Measurements from ENCODE around the gene VAC14.

VAC14 gene

DNA sequence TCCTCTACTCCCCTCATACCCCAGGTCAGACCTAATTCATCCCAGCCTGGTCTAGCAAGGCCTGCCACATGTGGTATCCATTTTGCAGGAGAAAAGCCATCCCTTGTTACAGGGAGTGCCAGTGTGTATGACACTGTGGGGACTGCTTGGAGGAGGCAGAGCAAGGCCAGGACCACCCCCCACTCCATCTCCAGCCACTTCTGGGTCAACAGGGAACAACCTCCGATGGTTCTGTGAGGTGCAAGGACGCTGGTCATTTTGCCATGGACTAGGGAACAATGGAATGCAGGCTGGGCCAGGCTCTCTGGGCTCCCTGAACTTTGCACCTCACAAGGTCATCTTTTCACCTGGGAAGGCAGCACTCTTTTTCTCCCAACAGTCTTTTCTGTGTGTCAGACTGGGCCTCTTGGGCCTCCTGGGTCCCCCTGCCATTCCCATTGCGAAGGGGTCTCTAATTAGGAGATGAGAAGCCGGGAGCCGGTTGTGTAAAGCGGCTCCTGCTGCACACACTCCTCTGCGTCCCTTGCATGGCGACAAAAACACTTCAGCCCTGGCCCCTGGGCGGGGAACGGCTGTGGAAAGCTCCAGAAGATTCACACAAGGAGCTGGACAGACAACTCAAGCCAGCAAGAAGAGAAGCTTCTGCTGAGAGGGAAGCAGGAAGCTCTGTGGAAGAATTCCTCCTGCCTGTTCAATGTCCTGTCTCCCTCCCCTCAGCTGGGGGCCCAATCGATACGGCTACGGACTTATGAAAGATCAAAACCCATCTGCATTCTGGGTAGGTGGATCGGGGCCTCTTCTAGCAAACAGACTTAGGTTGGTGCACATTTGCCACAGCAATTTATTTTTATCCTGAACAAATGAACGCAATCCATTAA, 76.6 kb downstream of the VAC14 start:
- H3K27ac ChIP-seq = no peak overlapping the region
- no peak for DNase-seq (ENCODE audit: low read depth, low spot score)
- H3K36me3 ChIP-seq (ENCODE audit: insufficient read depth, low read length) = no peaks in the 10 kb centered on the region
- H3K9me3 ChIP-seq (ENCODE audit: low read depth, low read length) = no peaks in the 10 kb centered on the region
- H3K9ac ChIP-seq (ENCODE audit: insufficient read length) = no peak overlapping the region
- no peak overlapping the region for H3K4me3 ChIP-seq
- TF ChIP-seq EZH2 (IDR thresholded peaks at IDR 0.05) (no peak), FOXP2 (optimal IDR thresholded peaks at IDR 0.05; ENCODE audit: control extremely low read depth, extremely low read length, insufficient read depth) (no peak), POLR2AphosphoS5 (IDR thresholded peaks at IDR 0.05; ENCODE audit: borderline replicate concordance, low read depth, low read length) (no peak)

DNA sequence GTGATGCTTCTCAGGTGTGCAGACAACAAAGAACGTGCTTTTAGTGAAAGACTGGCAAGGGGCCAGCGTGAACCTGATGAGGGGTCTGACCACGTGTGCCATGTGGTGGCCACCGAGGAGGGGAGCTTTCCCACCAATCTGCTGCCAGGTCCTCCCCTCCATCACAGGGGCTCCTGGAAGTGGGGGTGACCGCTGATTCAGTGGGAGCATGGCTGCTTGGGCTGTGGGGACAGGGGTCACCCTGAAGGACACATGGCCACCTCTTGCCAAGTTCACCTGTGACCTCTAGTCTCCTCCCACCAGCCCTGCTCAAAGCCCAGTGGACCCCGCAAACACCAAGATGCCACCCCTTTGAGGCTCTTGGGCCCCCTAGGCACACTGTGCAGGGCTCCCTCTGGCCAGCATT, 77.2 kb downstream of the VAC14 start:
- Histone ChIP-seq H3K36me3 (ENCODE audit: insufficient read depth, low read length) (no peaks in the 10 kb centered on the region), H3K27ac (no peak overlapping the region), H3K9ac (ENCODE audit: insufficient read length) (no peak overlapping the region), H3K9me3 (ENCODE audit: low read depth, low read length) (no peaks in the 10 kb centered on the region), H3K4me3 (no peak overlapping the region)
- no peak for TF ChIP-seq POLR2AphosphoS5 (IDR thresholded peaks at IDR 0.05; ENCODE audit: borderline replicate concordance, low read depth, low read length)
- TF ChIP-seq FOXP2 (optimal IDR thresholded peaks at IDR 0.05; ENCODE audit: control extremely low read depth, extremely low read length, insufficient read depth) = no peak
- TF ChIP-seq EZH2 (IDR thresholded peaks at IDR 0.05) = no peak
- DNase-seq (ENCODE audit: low read depth, low spot score) = no peak

- no peak for DNase-seq (ENCODE audit: low read depth, low spot score)
- TF ChIP-seq FOXP2 (optimal IDR thresholded peaks at IDR 0.05; ENCODE audit: control extremely low read depth, extremely low read length, insufficient read depth) (no peak), POLR2AphosphoS5 (IDR thresholded peaks at IDR 0.05; ENCODE audit: borderline replicate concordance, low read depth, low read length) (no peak), EZH2 (IDR thresholded peaks at IDR 0.05) (no peak)
- no peaks in the 10 kb centered on the region for H3K9me3 ChIP-seq (ENCODE audit: low read depth, low read length)
- H3K9ac ChIP-seq (ENCODE audit: insufficient read length) = no peak overlapping the region
- no peak overlapping the region for H3K4me3 ChIP-seq
- H3K36me3 ChIP-seq (ENCODE audit: insufficient read depth, low read length) = no peaks in the 10 kb centered on the region
- H3K27ac ChIP-seq = no peak overlapping the region
Observed at GRCh38 chr16:70721202-70721963, 79.6 kb downstream of the VAC14 start.

DNA sequence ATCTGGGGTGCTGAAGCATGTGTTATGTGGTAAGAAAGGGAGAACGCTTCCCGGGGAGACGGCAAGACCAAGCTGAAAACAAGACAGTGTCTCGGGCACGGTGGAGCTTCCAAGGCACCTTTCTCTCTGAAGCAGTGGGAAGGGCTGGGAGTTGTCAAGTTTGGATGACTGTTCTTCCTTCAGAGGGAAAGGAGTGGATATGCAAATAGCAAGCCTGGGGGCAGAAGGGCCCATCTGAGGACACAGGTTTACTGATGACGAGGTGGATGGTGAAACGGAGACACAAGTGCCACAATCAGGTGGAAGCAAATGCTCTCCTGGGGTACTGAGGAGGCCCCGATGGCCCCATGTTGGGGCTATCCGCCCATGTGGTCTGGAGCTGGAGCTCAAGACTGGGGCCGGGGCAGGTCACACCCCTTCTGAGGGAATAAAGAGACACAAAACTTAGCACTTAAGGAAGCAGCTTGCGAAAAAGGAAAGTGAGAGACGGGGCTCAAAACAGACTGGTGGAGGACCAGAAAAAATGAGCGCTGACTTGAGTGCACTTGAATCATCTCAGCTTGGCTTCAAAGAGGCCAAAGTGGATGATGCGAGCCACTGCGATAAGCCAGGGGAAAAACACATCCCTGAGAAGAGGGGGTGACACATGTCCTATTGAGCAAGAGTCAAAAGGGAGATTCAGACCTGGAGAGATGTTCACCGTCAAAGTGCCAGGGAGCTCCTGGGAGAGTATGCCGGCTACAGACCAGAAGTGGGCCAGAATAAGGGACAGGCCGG, 80.3 kb downstream of the VAC14 start:
- DNase-seq (ENCODE audit: low read depth, low spot score) = no peak
- no peak for TF ChIP-seq POLR2AphosphoS5 (IDR thresholded peaks at IDR 0.05; ENCODE audit: borderline replicate concordance, low read depth, low read length)
- TF ChIP-seq EZH2 (IDR thresholded peaks at IDR 0.05) = no peak
- TF ChIP-seq FOXP2 (optimal IDR thresholded peaks at IDR 0.05; ENCODE audit: control extremely low read depth, extremely low read length, insufficient read depth) = no peak
- no peak overlapping the region for H3K27ac ChIP-seq
- no peak overlapping the region for H3K4me3 ChIP-seq
- no peaks in the 10 kb centered on the region for H3K36me3 ChIP-seq (ENCODE audit: insufficient read depth, low read length)
- no peak overlapping the region for H3K9ac ChIP-seq (ENCODE audit: insufficient read length)
- no peaks in the 10 kb centered on the region for H3K9me3 ChIP-seq (ENCODE audit: low read depth, low read length)

GRCh38 chr16:70717065-70717464, 83.9 kb downstream of the VAC14 start:
- H3K4me3 ChIP-seq = no peak overlapping the region
- no peak for DNase-seq (ENCODE audit: low read depth, low spot score)
- no peak for TF ChIP-seq FOXP2 (optimal IDR thresholded peaks at IDR 0.05; ENCODE audit: control extremely low read depth, extremely low read length, insufficient read depth)
- TF ChIP-seq EZH2 (IDR thresholded peaks at IDR 0.05) = no peak
- TF ChIP-seq POLR2AphosphoS5 (IDR thresholded peaks at IDR 0.05; ENCODE audit: borderline replicate concordance, low read depth, low read length) = no peak
- H3K9ac ChIP-seq (ENCODE audit: insufficient read length) = no peak overlapping the region
- no peaks in the 10 kb centered on the region for H3K9me3 ChIP-seq (ENCODE audit: low read depth, low read length)
- no peak overlapping the region for H3K27ac ChIP-seq
- H3K36me3 ChIP-seq (ENCODE audit: insufficient read depth, low read length) = no peaks in the 10 kb centered on the region

- Histone ChIP-seq H3K4me3 (peak overlapping the region; percentile 45), H3K36me3 (ENCODE audit: insufficient read depth, low read length) (no peaks in the 10 kb centered on the region), H3K9me3 (ENCODE audit: low read depth, low read length) (no peaks in the 10 kb centered on the region), H3K9ac (ENCODE audit: insufficient read length) (peak overlapping the region; percentile 47), H3K27ac (peak overlapping the region; percentile 91)
- TF ChIP-seq EZH2 (IDR thresholded peaks at IDR 0.05) (no peak), POLR2AphosphoS5 (IDR thresholded peaks at IDR 0.05; ENCODE audit: borderline replicate concordance, low read depth, low read length) (no peak), FOXP2 (optimal IDR thresholded peaks at IDR 0.05; ENCODE audit: control extremely low read depth, extremely low read length, insufficient read depth) (no peak)
- no peak for DNase-seq (ENCODE audit: low read depth, low spot score)
Observed at GRCh38 chr16:70715860-70716357, 85.0 kb downstream of the VAC14 start.

DNA sequence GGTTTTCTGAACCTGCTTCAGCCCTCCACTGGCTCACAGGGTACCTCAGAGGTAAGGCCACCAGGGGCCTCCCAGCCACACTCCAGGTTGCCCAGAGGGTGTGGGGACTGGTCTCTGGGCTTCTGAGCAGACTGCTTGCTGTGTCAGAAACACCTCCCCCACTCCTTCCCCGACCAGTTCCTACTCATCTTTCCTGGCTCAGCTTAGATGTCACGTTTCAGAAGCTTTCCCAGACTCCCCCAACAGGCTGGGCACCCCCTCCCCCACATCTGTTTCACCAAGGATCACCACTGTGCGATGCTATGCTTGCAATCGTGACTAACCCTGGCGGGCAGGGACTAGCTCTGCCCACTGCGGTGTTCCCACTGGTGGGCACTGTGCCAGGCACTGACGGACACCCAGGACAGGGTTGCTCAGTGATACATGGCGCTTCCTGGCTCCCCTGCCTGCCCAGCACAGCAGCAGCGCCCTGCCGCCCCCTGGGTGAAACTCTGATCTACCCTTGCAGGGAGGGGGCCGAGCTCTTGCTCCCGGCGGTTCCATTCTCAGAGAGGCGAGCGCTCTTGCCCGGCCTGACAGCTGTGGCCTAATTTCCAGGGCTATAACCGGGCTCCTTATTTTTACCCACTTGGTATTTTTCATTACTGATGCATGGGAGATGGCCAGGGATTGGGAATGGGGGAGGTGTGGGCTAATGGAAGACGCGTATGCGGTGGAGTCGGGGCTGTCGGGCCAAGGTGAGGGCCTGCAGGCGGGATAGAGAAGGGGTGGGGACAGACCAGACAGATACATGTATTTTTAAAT, 85.7 kb downstream of the VAC14 start:
- peak overlapping the region; percentile 91 for H3K27ac ChIP-seq
- no peaks in the 10 kb centered on the region for H3K9me3 ChIP-seq (ENCODE audit: low read depth, low read length)
- H3K9ac ChIP-seq (ENCODE audit: insufficient read length) = peak overlapping the region; percentile 20
- no peak for DNase-seq (ENCODE audit: low read depth, low spot score)
- peak overlapping the region; percentile 45 for H3K4me3 ChIP-seq
- TF ChIP-seq POLR2AphosphoS5 (IDR thresholded peaks at IDR 0.05; ENCODE audit: borderline replicate concordance, low read depth, low read length) (no peak), EZH2 (IDR thresholded peaks at IDR 0.05) (no peak), FOXP2 (optimal IDR thresholded peaks at IDR 0.05; ENCODE audit: control extremely low read depth, extremely low read length, insufficient read depth) (no peak)
- H3K36me3 ChIP-seq (ENCODE audit: insufficient read depth, low read length) = no peaks in the 10 kb centered on the region
